Stomach (tissue), 9 donors: ENCODE results near the gene WBP1. TPM values are rescaled to one million over a fixed set of nuclear protein-coding genes. Genes with fewer than 3 reads are reported as not detected.
"Not testable (repeated sequence)": the region's sequence is repeated elsewhere in the genome, so short reads cannot be mapped to it uniquely, and the experiment has no call there.

Experiments used
- DNase-seq, 2 donors: peaks; one replicate each; pipeline versions ENCODE4 v3.0.0 to v3.0.0-alpha.2; 2013 to 2019
- H3K27ac ChIP-seq, 5 donors: fragments of 200-600 bp in 4 of 5; sonication (generic) in 4 of 5; one replicate each; pipeline ENCODE4 v1.5.1; 2013 to 2019; ENCODE audit warnings: mild to moderate bottlenecking in 1 of 5, moderate library complexity in 1 of 5
- H3K27me3 ChIP-seq, 3 donors: fragments of 200-600 bp; sonication (generic); one replicate each; pipeline ENCODE4 v1.5.1; 2017 to 2019; ENCODE audit warnings: mixed run types in 1 of 3
- H3K36me3 ChIP-seq, 4 donors: fragments of 200-600 bp; sonication (generic); 1 replicate in 3 of 4; 2 replicates in 1 of 4; pipeline ENCODE4 v1.5.1; 2016 to 2019
- H3K4me1 ChIP-seq, 4 donors: fragments of 200-600 bp; sonication (generic); one replicate each; pipeline ENCODE4 v1.5.1; 2016 to 2019
- H3K4me3 ChIP-seq, 4 donors: fragments of 200-600 bp; sonication (generic) in 3 of 4; one replicate each; pipeline ENCODE4 v1.5.1; 2016 to 2019; ENCODE audit warnings: mild to moderate bottlenecking in 1 of 4
- H3K9me3 ChIP-seq, 4 donors: fragments of 200-600 bp; sonication (generic); one replicate each; pipeline ENCODE4 v1.5.1; 2016 to 2019
- EP300 ChIP-seq: sonication (generic); formaldehyde crosslinking; IDR thresholded peaks from one replicate; pipeline ENCODE4 v1.6.1; 2017; ENCODE audit warnings: antibody characterized with exemption
- POLR2A ChIP-seq, 4 donors: fragments of 450-650 bp; IDR thresholded peaks; one replicate each; pipeline ENCODE4 v1.6.1; 2016; ENCODE audit warnings: antibody characterized with exemption in 4 of 4, control low read depth in 2 of 4, mild to moderate bottlenecking in 1 of 4, moderate library complexity in 1 of 4
- POLR2AphosphoS5 ChIP-seq, 3 donors: sonication (generic); formaldehyde crosslinking; IDR thresholded peaks; one replicate each; pipeline ENCODE4 v1.6.1; 2016; ENCODE audit warnings: antibody characterized with exemption in 3 of 3
- WGBS, 5 donors: extraction: QIAGEN DNeasy Blood & Tissue Kit in 3 of 5; methylation state at CpG; one replicate each; pipeline versions ENCODE4 v1.1.5 to v1.1.7; 2013 to 2018; 5-methylcytosine and 5-hydroxymethylcytosine counted together
- intact Hi-C: fragments of 100-400 bp; cut with DNase I; formaldehyde crosslinking; loops from one replicate; pipeline ENCODE4 v1.15.1; 2023; ENCODE audit warnings: low total_unique reads
- polyA plus RNA-seq, 3 donors: library from polyadenylated mRNA; stranded (reverse); fragments of 200-250 nt; gene quantifications; one replicate each; pipeline ENCODE4 v1.2.3, GENCODE V29; 2013
- total RNA-seq, 5 donors: library from RNA; depleted of rRNA; stranded (reverse); fragments of >200 nt; gene quantifications; one replicate each; pipeline versions ENCODE4 v1.1.0 to v1.2.3, GENCODE V29; 2014 to 2016
- TF ChIP-seq, protein P1 (sequence below), 7 experiments: fragments of 450-650 bp in 4 of 7; fragments of 200-600 bp in 3 of 7; sonication (generic) in 3 of 7; IDR thresholded peaks; one replicate each; pipeline ENCODE4 v1.5.1; 2016 to 2019; ENCODE audit warnings: antibody characterized with exemption in 7 of 7, control low read depth in 2 of 7, mild to moderate bottlenecking in 1 of 7
- donor health status: healthy with polysubstance abuse.
- donor health status: Bipolar disorder and iron deficiency.
- donor health status: healthy.

Gene WBP1
- total and polyA plus RNA-seq, 8 donors = 1.8 to 82.4 (median 49.3) TPM

- Histone ChIP-seq H3K36me3 (peaks cover 9 to 61% (median 50%) of the 10 kb centered on the region in 4 donors), H3K9me3 (no peaks in the 10 kb centered on the region), H3K27ac (peak overlapping the region in 3 of 5 donors; percentile 92 to 94 (median 93)), H3K4me3 (peak overlapping the region; percentile 76 to 98 (median 92)), H3K4me1 (peaks cover 20 to 49% (median 41%) of the 10 kb centered on the region in 4 donors), H3K27me3 (no peaks in the 10 kb centered on the region)
- no peak for DNase-seq
- 41 to 75% (median 54%) methylated on average over 1 to 3 of the region's 3 CpGs for WGBS, 5 donors
- intact Hi-C loops = loop anchor here (5.0 kb wide), 1 partner anchor 106 kb away; no protein-coding TSS in a partner anchor
- TF ChIP-seq POLR2A (IDR thresholded peaks at IDR 0.05) (no peak), POLR2AphosphoS5 (IDR thresholded peaks at IDR 0.05) (no peak), EP300 (no peak)
- TF ChIP-seq, protein P1, sequence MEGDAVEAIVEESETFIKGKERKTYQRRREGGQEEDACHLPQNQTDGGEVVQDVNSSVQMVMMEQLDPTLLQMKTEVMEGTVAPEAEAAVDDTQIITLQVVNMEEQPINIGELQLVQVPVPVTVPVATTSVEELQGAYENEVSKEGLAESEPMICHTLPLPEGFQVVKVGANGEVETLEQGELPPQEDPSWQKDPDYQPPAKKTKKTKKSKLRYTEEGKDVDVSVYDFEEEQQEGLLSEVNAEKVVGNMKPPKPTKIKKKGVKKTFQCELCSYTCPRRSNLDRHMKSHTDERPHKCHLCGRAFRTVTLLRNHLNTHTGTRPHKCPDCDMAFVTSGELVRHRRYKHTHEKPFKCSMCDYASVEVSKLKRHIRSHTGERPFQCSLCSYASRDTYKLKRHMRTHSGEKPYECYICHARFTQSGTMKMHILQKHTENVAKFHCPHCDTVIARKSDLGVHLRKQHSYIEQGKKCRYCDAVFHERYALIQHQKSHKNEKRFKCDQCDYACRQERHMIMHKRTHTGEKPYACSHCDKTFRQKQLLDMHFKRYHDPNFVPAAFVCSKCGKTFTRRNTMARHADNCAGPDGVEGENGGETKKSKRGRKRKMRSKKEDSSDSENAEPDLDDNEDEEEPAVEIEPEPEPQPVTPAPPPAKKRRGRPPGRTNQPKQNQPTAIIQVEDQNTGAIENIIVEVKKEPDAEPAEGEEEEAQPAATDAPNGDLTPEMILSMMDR (IDR thresholded peaks at IDR 0.05) = no peak
Observed at GRCh38 chr2:74481431-74481830, 23.2 kb downstream of the WBP1 start.

DNA sequence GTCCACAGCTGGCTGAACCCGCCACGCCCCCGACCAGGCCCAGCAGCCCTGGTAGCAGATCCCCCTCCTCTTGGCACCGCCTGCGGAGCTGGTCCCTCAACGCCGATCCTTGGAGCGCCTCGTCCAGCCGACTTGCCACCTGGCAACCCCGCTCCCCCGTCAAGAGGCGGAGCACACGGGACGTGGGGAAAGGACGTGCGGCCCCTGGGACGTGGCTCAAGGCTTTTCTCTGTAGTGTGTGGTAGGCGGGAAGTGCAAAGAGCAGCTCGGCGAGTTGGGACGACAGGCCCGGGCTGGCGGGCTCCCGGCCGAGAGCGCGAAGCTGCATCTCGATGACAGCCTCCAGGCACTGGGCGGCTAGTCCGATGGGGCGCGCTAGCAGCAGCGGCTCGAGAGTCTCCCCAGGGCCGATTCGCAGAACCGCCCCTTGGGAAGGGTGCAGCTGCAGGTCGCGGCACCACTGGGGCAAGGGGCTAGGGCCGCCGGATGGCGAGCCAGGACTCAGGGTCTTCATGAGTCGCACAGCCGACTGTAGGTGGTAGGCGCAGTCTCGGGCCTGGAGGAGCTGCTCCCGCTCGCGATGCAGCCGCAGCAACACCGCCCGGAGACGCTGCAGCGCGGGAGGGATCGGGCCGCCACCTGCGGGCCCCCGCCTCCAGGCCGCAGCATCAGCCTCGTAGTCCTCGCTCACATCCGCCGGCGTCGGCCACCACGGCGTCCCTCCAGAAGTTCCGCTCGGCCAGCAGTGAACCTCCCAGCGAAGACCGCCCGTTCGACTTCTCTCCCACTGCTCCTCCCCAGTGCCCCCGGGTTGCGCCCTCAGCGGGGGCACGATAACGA, 23.9 kb downstream of the WBP1 start:
- Histone ChIP-seq H3K36me3 (peaks cover 9 to 61% (median 53%) of the 10 kb centered on the region in 4 donors), H3K4me1 (peaks cover 20 to 49% (median 41%) of the 10 kb centered on the region in 4 donors), H3K27me3 (no peaks in the 10 kb centered on the region), H3K27ac (peak overlapping the region; percentile 80 to 94 (median 92)), H3K9me3 (no peaks in the 10 kb centered on the region), H3K4me3 (peak overlapping the region; percentile 76 to 98 (median 92))
- intact Hi-C loops = loop anchor here (5.0 kb wide), 1 partner anchor 105 kb away; no protein-coding TSS in a partner anchor
- TF ChIP-seq POLR2A (IDR thresholded peaks at IDR 0.05) (no peak), EP300 (no peak), POLR2AphosphoS5 (IDR thresholded peaks at IDR 0.05) (no peak)
- TF ChIP-seq, protein P1 (IDR thresholded peaks at IDR 0.05) = no peak
- WGBS, 5 donors = 0 to 8% (median 1%) methylated on average over 17 to 80 of the region's 80 CpGs
- peak in 1 of 2 donors; percentile 62 for DNase-seq

DNA sequence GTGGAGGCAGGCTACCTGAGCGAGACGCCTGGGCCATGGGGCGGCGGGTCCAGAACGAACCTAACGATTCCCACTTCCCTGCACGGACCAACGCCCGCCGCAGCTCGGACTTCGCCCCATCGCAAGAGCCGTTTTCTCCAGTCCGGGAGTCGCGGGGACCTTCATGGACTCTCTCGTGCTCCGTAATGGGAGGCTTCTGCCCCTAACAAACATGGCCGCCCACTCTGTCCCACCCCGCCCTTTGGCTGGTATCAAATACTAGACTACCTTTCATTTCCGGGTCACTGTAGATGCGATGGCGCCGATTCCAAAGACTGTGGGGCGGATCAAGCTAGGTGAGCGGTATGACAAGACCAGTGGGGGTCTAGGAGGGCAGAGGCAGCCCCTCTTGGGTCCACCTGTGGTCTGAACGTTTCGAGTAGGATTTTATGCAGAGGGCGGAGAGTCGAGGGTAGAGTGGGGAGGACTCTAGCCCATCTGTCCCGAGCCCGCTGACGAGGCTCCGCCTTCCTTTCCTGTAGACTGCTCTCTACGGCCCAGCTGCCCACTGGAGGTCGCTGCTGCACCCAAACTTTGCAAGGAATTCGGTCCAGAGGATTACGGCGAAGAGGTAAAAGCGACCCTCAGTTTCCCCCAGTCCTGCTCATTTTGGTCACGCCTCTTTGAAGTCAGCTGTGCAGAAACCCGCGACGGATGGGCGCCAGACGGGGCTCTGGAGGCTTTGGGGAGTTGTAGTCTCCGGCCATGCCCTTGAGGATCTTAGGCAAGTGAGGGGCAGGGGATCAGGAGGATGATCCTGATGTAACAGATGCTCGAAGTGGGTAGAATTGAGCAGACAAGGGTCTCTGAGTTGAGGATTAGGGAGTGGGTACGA, 24.8 kb downstream of the WBP1 start, which contains the start of the genes CCDC142 and TTC31:
CCDC142 (minus strand) TSS at position 198 of the 874 bp plus-strand sequence; CDS start at position 37, 161 bp downstream.
TTC31 (plus strand) TSS at position 281 of the 874 bp plus-strand sequence; CDS start at position 296, 15 bp downstream.
- H3K4me3 ChIP-seq = peak within 1 kb of the TSS; percentile 76 to 98 (median 92)
- intact Hi-C loops = loop anchor here (5.0 kb wide), 1 partner anchor 104 kb away; no protein-coding TSS in a partner anchor
- DNase-seq = peak; percentile 97 to 99
- no peaks in the 10 kb centered on the region for H3K27me3 ChIP-seq
- no peaks in the 10 kb centered on the region for H3K9me3 ChIP-seq
- TF ChIP-seq EP300 = no peak
- TF ChIP-seq, protein P1 (IDR thresholded peaks at IDR 0.05) = peak in 5 of 7 experiments; percentile 63 to 91 (median 78)
- peak; percentile 59 to 87 (median 69) for TF ChIP-seq POLR2AphosphoS5 (IDR thresholded peaks at IDR 0.05)
- TF ChIP-seq POLR2A (IDR thresholded peaks at IDR 0.05) = no peak
- peak within 1 kb of the TSS; percentile 80 to 94 (median 92) for H3K27ac ChIP-seq
- peaks cover 9 to 61% (median 54%) of the 10 kb centered on the region in 4 donors for H3K36me3 ChIP-seq
- peaks cover 20 to 49% (median 41%) of the 10 kb centered on the region in 4 donors for H3K4me1 ChIP-seq
- WGBS, 5 donors = 0 to 2% (median 1%) methylated on average over 30 to 50 of the region's 50 CpGs

- intact Hi-C loops = loop anchor here (5.0 kb wide), 1 partner anchor 104 kb away; no protein-coding TSS in a partner anchor
- H3K4me1 ChIP-seq = peaks cover 20 to 49% (median 41%) of the 10 kb centered on the region in 4 donors
Observed at GRCh38 chr2:74483675-74484164, 25.5 kb downstream of the WBP1 start.

More at GRCh38 chr2:74483675-74484164, 25.5 kb downstream of the WBP1 start:
- peaks cover 9 to 63% (median 57%) of the 10 kb centered on the region in 4 donors for H3K36me3 ChIP-seq
- not testable (repeated sequence) for DNase-seq, H3K27me3 ChIP-seq, H3K9me3 ChIP-seq
- H3K4me3 ChIP-seq = peak overlapping the region; percentile 76 to 98 (median 92)
- H3K27ac ChIP-seq = peak overlapping the region in 4 of 5 donors; percentile 91 to 94 (median 92)
- WGBS, 5 donors = 75 to 80% (median 77%) methylated on average over 19 of the region's 19 CpGs
